ENCODE results near the gene PDE4D.

DNA sequence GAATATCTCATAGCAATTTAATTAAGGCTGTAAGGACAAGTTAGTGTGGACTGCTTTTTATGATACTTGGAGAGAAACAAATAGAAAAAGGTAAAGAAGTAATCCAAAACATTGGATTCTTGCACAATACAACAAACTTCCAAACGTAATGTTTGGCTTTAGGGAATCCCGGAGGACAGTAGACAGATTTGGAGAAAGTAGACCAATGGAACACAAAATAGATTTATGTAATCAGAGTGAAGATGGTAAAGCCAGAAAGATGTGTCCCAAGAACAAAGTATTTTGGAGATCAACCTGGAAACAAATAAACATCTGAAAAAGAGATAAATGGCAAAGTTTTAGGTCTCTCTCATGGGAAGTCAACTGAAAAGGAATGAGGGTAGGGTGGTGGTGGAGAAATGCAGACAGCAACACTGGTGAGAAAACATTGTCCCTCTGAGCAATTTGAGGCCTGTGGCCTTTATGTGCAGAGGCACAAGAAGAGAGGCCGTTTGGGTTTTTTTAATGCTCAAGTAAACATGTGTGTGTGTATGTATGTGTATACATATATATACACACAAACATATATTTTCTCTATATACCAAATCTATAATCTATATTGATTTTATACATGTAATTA, 620.6 kb downstream of the PDE4D start:
- TF ChIP-seq CTCF (IDR thresholded peaks at IDR 0.05) = no peak
- TF ChIP-seq POLR2A (IDR thresholded peaks at IDR 0.05) = no peak
